OCI-LY1 (cell line): ENCODE measurements around the gene RAB11B.

Experiments
- H2AFZ ChIP-seq: fragments of 200-600 bp; sonication (generic), shearing (Covaris generic); 2 replicates; pipeline ENCODE4 v1.6.0; 2014; ENCODE audit warnings: antibody characterized with exemption, mild to moderate bottlenecking, low read length
- H3F3A ChIP-seq: fragments of 200-600 bp; sonication (generic), shearing (Covaris generic); 2 replicates; pipeline ENCODE4 v1.6.0; 2014; ENCODE audit warnings: mild to moderate bottlenecking, antibody characterized with exemption, low read length, moderate library complexity; ENCODE audit not compliant: insufficient read depth
- H3K27ac ChIP-seq: fragments of 200-600 bp; sonication (generic); 2 replicates; pipeline ENCODE4 v1.5.1; 2014; ENCODE audit warnings: low read length, mixed run types, mild to moderate bottlenecking, low read depth; ENCODE audit not compliant: poor library complexity, severe bottlenecking
- H3K27me3 ChIP-seq: fragments of 200-600 bp; sonication (generic); 2 replicates; pipeline ENCODE4 v1.6.0; 2014; ENCODE audit warnings: antibody characterized with exemption, mild to moderate bottlenecking, low read length, moderate library complexity; ENCODE audit not compliant: insufficient read depth
- H3K36me3 ChIP-seq: fragments of 200-600 bp; sonication (generic); 2 replicates; pipeline ENCODE4 v1.6.1; 2014; ENCODE audit warnings: mild to moderate bottlenecking, antibody characterized with exemption, low read length, moderate library complexity, mixed read lengths; ENCODE audit not compliant: insufficient read depth
- H3K4me1 ChIP-seq: fragments of 200-600 bp; sonication (generic); 2 replicates; pipeline ENCODE4 v1.5.1; 2014; ENCODE audit warnings: mild to moderate bottlenecking, low read length, moderate library complexity; ENCODE audit not compliant: insufficient read depth, severe bottlenecking
- H3K4me2 ChIP-seq: fragments of 200-600 bp; sonication (generic), shearing (Covaris generic); 2 replicates; pipeline ENCODE4 v1.6.1; 2014; ENCODE audit warnings: low read length
- H3K4me3 ChIP-seq: fragments of 200-600 bp; sonication (generic); 2 replicates; pipeline ENCODE4 v1.5.1; 2014; ENCODE audit warnings: low read length, low read depth, mild to moderate bottlenecking, mixed read lengths; ENCODE audit not compliant: poor library complexity, severe bottlenecking
- H3K79me2 ChIP-seq: fragments of 200-600 bp; shearing (Covaris generic); 2 replicates; pipeline ENCODE4 v1.6.1; 2016; ENCODE audit warnings: mixed run types, low read length, mixed read lengths; ENCODE audit not compliant: insufficient read depth
- H3K9ac ChIP-seq: fragments of 200-600 bp; sonication (generic), shearing (Covaris generic); 2 replicates; pipeline ENCODE4 v1.6.1; 2014; ENCODE audit warnings: mild to moderate bottlenecking, low read length, mixed read lengths
- H3K9me2 ChIP-seq: fragments of 200-600 bp; sonication (generic), shearing (Covaris generic); 2 replicates; pipeline ENCODE4 v1.6.1; 2014; ENCODE audit warnings: low read depth, mild to moderate bottlenecking, low read length, mixed read lengths
- H3K9me3 ChIP-seq: fragments of 200-600 bp; shearing (Covaris generic); 2 replicates; pipeline ENCODE4 v1.6.1; 2014; ENCODE audit warnings: low read length, mixed read lengths
- H4K20me1 ChIP-seq: fragments of 200-600 bp; sonication (generic), shearing (Covaris generic); 2 replicates; pipeline ENCODE4 v1.6.0; 2016; ENCODE audit warnings: mild to moderate bottlenecking, low read length; ENCODE audit not compliant: insufficient read depth
- CTCF ChIP-seq: fragments of 200-600 bp; sonication (generic), shearing (Covaris generic); IDR thresholded peaks from 2 replicates; pipeline ENCODE4 v1.5.1; 2017; ENCODE audit warnings: mild to moderate bottlenecking, antibody characterized with exemption, low read length, moderate library complexity, mixed read lengths
- EZH2 ChIP-seq: fragments of 200-600 bp; sonication (generic), shearing (Covaris generic); IDR thresholded peaks from 2 replicates; pipeline ENCODE4 v1.8.0; 2017; ENCODE audit warnings: borderline replicate concordance, mixed run types, mild to moderate bottlenecking, antibody characterized with exemption, low read length, moderate library complexity, mixed read lengths

The RAB11B gene

GRCh38 chr19:8453616-8454015 is 63.5 kb downstream of the RAB11B start:
- no peaks in the 10 kb centered on the region for H3K27me3 ChIP-seq
- no peak overlapping the region for H3K9ac ChIP-seq
- H3K9me3 ChIP-seq, result no peaks in the 10 kb centered on the region
- H3K4me1 ChIP-seq, result peaks cover 49% of the 10 kb centered on the region
- H3K4me3 ChIP-seq, result no peak overlapping the region
- H3F3A ChIP-seq, result no peaks in the 10 kb centered on the region; the same call in 1 of the 2 replicates
- H3K27ac ChIP-seq, result no peak overlapping the region
- H4K20me1 ChIP-seq, result peaks cover 5% of the 10 kb centered on the region; the same call in 1 of the 2 replicates
- TF ChIP-seq CTCF, result no peak
- no peak for TF ChIP-seq EZH2
- H3K79me2 ChIP-seq, result peaks cover 99% of the 10 kb centered on the region
- H3K36me3 ChIP-seq, result peaks cover 80% of the 10 kb centered on the region
- no peak overlapping the region for H3K4me2 ChIP-seq
- no peaks in the 10 kb centered on the region for H3K9me2 ChIP-seq
- H2AFZ ChIP-seq, result no peak overlapping the region
